Keratinocyte (primary cell): ENCODE results near the gene CYP17A1. TPM values are rescaled to one million over a fixed set of nuclear protein-coding genes. Genes with fewer than 3 reads are reported as not detected.

ENCODE experiments used
- DNase-seq: peaks from one replicate; pipeline ENCODE4 v3.0.0-alpha.2; 2011; ENCODE audit warnings: low read depth, missing footprints, low spot score
- FAIRE-seq: peaks from 2 replicates; lab custom pipeline; 2011; peaks lifted over from hg19 to GRCh38; lab: Jason Lieb, UNC
- H2AFZ ChIP-seq: 2 replicates; pipeline ENCODE4 v1.6.0; 2012; ENCODE audit warnings: low read length, control low read depth, inconsistent platforms; ENCODE audit not compliant: control insufficient read depth
- H3K27ac ChIP-seq: 2 replicates; pipeline ENCODE4 v1.5.1; 2011; ENCODE audit warnings: low read length; ENCODE audit not compliant: control insufficient read depth, insufficient read depth
- H3K27me3 ChIP-seq: 3 replicates; pipeline ENCODE4 v1.6.0; 2011; ENCODE audit warnings: low read length; ENCODE audit not compliant: control insufficient read depth, insufficient read depth; ENCODE audit errors: extremely low read depth
- H3K36me3 ChIP-seq, 2 experiments: 2 replicates in 1 of 2; 3 replicates in 1 of 2; pipeline ENCODE4 v1.5.1; 2011; ENCODE audit warnings: low read length in 2 of 2, mild to moderate bottlenecking in 1 of 2; ENCODE audit not compliant: control insufficient read depth in 2 of 2, insufficient read depth in 2 of 2; ENCODE audit errors: extremely low read depth in 1 of 2
- H3K4me1 ChIP-seq: 3 replicates; pipeline ENCODE4 v1.5.1; 2011; ENCODE audit warnings: low read length; ENCODE audit not compliant: control insufficient read depth, insufficient read depth; ENCODE audit errors: extremely low read depth
- H3K4me2 ChIP-seq: 3 replicates; pipeline ENCODE4 v1.6.0; 2011; ENCODE audit warnings: low read depth, low read length; ENCODE audit not compliant: control insufficient read depth, insufficient read depth; ENCODE audit errors: extremely low read depth
- H3K4me3 ChIP-seq, 3 experiments: fragments of 200-600 bp in 1 of 3; sonication (generic) in 1 of 3; 2 replicates in 2 of 3; 3 replicates in 1 of 3; pipeline ENCODE4 v1.5.1; 2011 to 2016; ENCODE audit warnings: low read length in 3 of 3, mild to moderate bottlenecking in 3 of 3, control low read depth in 2 of 3, inconsistent platforms in 1 of 3, low read depth in 1 of 3, mixed read lengths in 1 of 3, mixed run types in 1 of 3, moderate library complexity in 1 of 3; ENCODE audit not compliant: control insufficient read depth in 2 of 3, insufficient read depth in 2 of 3; ENCODE audit errors: extremely low read depth in 1 of 3
- H3K79me2 ChIP-seq: 2 replicates; pipeline ENCODE4 v1.6.0; 2012; ENCODE audit warnings: low read length; ENCODE audit not compliant: control insufficient read depth, insufficient read depth
- H3K9ac ChIP-seq: 3 replicates; pipeline ENCODE4 v1.6.0; 2011; ENCODE audit warnings: low read length; ENCODE audit not compliant: control insufficient read depth, insufficient read depth; ENCODE audit errors: extremely low read depth
- H3K9me1 ChIP-seq: 3 replicates; pipeline ENCODE4 v1.6.0; 2011; ENCODE audit warnings: low read length; ENCODE audit not compliant: control insufficient read depth, insufficient read depth; ENCODE audit errors: extremely low read depth
- H3K9me3 ChIP-seq: 2 replicates; pipeline ENCODE4 v1.5.1; 2012; ENCODE audit warnings: low read depth, low read length; ENCODE audit not compliant: control insufficient read depth
- H4K20me1 ChIP-seq: 3 replicates; pipeline ENCODE4 v1.6.0; 2011; ENCODE audit warnings: low read length; ENCODE audit not compliant: control insufficient read depth, insufficient read depth; ENCODE audit errors: extremely low read depth
- CTCF ChIP-seq, 3 experiments: IDR thresholded peaks in 1 of 3; conservative IDR thresholded peaks in 1 of 3; optimal IDR thresholded peaks in 1 of 3; 2 replicates in 2 of 3; 3 replicates in 1 of 3; pipeline versions ENCODE3 to v1.5.1; 2011; ENCODE audit warnings: low read length in 3 of 3, mild to moderate bottlenecking in 3 of 3, moderate library complexity in 2 of 3, control low read depth in 1 of 3, inconsistent platforms in 1 of 3; ENCODE audit not compliant: insufficient read depth in 2 of 3; ENCODE audit errors: extremely low read depth in 1 of 3
- EZH2 ChIP-seq: IDR thresholded peaks from one replicate; pipeline ENCODE4 v1.6.1; 2012; ENCODE audit warnings: inconsistent platforms, mild to moderate bottlenecking, low read length, moderate library complexity
- dilution Hi-C: fragments of 300-500 bp; cut with MboI; formaldehyde crosslinking; loops from one replicate; pipeline ENCODE4 v1.7.0; 2020; ENCODE audit warnings: low sequenced_read_pairs; ENCODE audit not compliant: extremely low pct_ligation_motif_present
- polyA plus RNA-seq, 5 experiments: library from polyadenylated mRNA; depleted of rRNA in 3 of 5; stranded (reverse) in 3 of 5; stranded (forward) in 1 of 5; unstranded in 1 of 5; fragments of >200 nt; gene quantifications; 1 replicate in 1 of 5; 2 replicates in 3 of 5; 3 replicates in 1 of 5; pipeline versions ENCODE4 v1.2.1 to v1.2.3, GENCODE V29; 2011 to 2012; ENCODE audit warnings: missing spikeins in 2 of 5, low read depth in 1 of 5, low replicate concordance in 1 of 5

The CYP17A1 gene
- polyA plus RNA-seq, 1 donor (not counting 4 experiments of a cell fraction or from before 2014, with no cell fraction given): not detected

- TF ChIP-seq EZH2 (no peak), CTCF (optimal IDR thresholded peaks at IDR 0.05 in 1 of 3, IDR thresholded peaks at IDR 0.05 in 1 of 3, conservative IDR thresholded peaks at IDR 0.05 in 1 of 3; ENCODE audit: extremely low read depth in 1 of 3, insufficient read depth in 2 of 3, low read length in 3 of 3) (no peak)
- DNase-seq: no peak
- FAIRE-seq: peak; percentile 17
- Histone ChIP-seq H3K36me3 (no peaks in the 10 kb centered on the region), H3K9me1 (no peaks in the 10 kb centered on the region), H4K20me1 (no peaks in the 10 kb centered on the region), H3K27me3 (no peaks in the 10 kb centered on the region), H3K4me1 (peaks cover 2% of the 10 kb centered on the region), H2AFZ (no peak overlapping the region), H3K4me2 (no peak overlapping the region), H3K4me3 (no peak overlapping the region), H3K27ac (no peak overlapping the region), H3K9me3 (no peaks in the 10 kb centered on the region), H3K79me2 (no peaks in the 10 kb centered on the region), H3K9ac (no peak overlapping the region)
- dilution Hi-C loops: loop anchor here (25.0 kb wide), 1 partner anchor 254 kb away; no protein-coding TSS in a partner anchor
Observed at GRCh38 chr10:102832987-102833386, 4.2 kb downstream of the CYP17A1 start.

- Histone ChIP-seq H2AFZ (no peak overlapping the region), H3K4me2 (no peak overlapping the region), H3K4me3 (no peak overlapping the region), H3K27me3 (no peaks in the 10 kb centered on the region), H3K9ac (no peak overlapping the region), H3K79me2 (no peaks in the 10 kb centered on the region), H3K27ac (no peak overlapping the region), H3K4me1 (peaks cover 2% of the 10 kb centered on the region), H3K9me3 (no peaks in the 10 kb centered on the region), H3K9me1 (no peaks in the 10 kb centered on the region), H4K20me1 (no peaks in the 10 kb centered on the region), H3K36me3 (no peaks in the 10 kb centered on the region)
- FAIRE-seq (no peak), DNase-seq (no peak)
- TF ChIP-seq EZH2 (no peak), CTCF (optimal IDR thresholded peaks at IDR 0.05 in 1 of 3, IDR thresholded peaks at IDR 0.05 in 1 of 3, conservative IDR thresholded peaks at IDR 0.05 in 1 of 3; ENCODE audit: extremely low read depth in 1 of 3, insufficient read depth in 2 of 3, low read length in 3 of 3) (no peak)
- dilution Hi-C loops: loop anchor here (25.0 kb wide), 1 partner anchor 255 kb away; no protein-coding TSS in a partner anchor
Observed at GRCh38 chr10:102832248-102832647, 5.0 kb downstream of the CYP17A1 start.
